Inferior parietal cortex (tissue), 1 donor: Measurements from ENCODE around the gene NPL.
A peak's percentile ranks its signal among the peaks of the same experiment; 100 is the strongest.

Source experiments
- DNase-seq: peaks from one replicate; pipeline ENCODE4 v3.0.0-alpha.2; 2016; ENCODE audit errors: extremely low spot score

Gene NPL

GRCh38 chr1:182778862-182779261 is 10.7 kb upstream of the NPL start:
- DNase-seq = no peak

DNA sequence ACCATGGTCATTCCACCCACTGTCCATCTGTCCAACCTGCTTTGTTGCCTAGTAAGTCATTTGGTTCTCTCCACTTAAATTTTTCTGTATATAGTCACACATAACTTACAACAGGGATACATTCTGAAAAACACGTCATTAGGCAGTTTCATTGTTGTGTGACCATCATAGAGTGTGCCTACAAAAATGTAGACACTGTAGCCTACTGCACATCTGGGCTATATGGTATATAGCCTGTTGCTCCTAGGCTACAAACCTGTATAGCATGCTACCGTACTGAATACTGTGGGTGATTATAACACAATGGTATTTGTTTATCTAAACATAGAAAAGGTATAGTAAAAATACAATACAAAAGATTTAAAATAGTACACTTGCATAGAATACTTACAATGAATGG is 10.0 kb upstream of the NPL start:
- no peak for DNase-seq

GRCh38 chr1:182781841-182782586 is 7.6 kb upstream of the NPL start:
- DNase-seq = peak; percentile 77

DNA sequence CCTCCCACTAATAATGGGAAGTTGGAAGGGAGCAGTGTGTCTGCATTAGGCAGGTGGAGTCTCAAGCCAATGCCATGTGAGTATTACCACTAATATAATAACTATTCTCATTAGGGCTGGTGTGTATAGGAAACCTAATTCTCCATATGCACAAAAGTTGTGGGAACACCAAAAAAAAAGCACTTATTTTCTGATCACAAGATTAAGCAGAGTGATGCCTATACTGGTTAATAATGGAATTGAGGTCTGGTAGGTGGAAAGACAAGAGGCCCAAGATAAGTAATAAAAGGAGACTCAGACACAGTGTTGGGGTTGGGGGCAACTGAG is 7.0 kb upstream of the NPL start:
- no peak for DNase-seq

DNA sequence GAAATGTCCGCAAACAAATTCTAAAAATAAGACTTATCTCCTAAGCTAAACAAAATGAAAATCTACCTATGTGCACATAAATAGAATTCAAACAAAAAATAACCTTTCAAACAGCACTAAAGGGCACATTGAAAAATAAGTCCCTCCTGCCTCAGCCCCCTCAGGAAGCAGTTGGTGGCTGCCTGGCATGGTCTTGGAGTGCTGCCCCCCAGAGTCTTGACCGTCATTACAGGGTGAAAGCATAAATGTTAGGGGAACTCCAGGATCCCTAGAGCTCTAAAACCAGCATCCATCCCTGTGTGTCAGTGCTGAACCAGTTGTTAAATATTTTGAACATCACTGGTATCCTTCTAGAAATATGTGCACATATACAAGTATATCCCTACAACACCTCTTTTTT is 6.5 kb upstream of the NPL start:
- no peak for DNase-seq

GRCh38 chr1:182784556-182785171 is 4.9 kb upstream of the NPL start:
- peak; percentile 83 for DNase-seq

GRCh38 chr1:182785181-182785580 is 4.4 kb upstream of the NPL start:
- no peak for DNase-seq

- DNase-seq = peak; percentile 74
Measured at GRCh38 chr1:182786223-182786994, 3.2 kb upstream of the NPL start.

- DNase-seq = no peak
Measured at GRCh38 chr1:182786995-182787324, 2.6 kb upstream of the NPL start.

- DNase-seq = peak; percentile 38
Measured at GRCh38 chr1:182791281-182792179, 2.0 kb downstream of the NPL start.

DNA sequence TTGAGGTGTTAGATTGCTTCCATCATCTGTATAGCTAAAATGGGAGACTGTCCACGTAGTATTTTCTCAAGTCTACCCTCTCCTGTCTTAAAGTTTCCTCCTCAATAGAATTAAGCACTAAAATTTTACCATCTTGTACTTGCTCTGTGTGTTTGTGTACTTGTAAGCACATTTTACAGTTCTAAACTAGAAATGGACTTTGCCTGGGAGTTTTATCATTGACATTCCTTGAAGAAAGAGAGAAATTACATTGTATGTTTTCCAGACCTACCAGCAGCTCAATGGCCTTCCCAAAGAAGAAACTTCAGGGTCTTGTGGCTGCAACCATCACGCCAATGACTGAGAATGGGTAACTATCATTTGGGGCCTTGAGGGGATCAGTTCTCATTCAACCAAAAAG is 4.5 kb downstream of the NPL start:
- no peak for DNase-seq

- no peak for DNase-seq
Measured at GRCh38 chr1:182794676-182795201, 5.2 kb downstream of the NPL start.

- DNase-seq = peak; percentile 48
Measured at GRCh38 chr1:182795563-182796228, 6.1 kb downstream of the NPL start.

DNA sequence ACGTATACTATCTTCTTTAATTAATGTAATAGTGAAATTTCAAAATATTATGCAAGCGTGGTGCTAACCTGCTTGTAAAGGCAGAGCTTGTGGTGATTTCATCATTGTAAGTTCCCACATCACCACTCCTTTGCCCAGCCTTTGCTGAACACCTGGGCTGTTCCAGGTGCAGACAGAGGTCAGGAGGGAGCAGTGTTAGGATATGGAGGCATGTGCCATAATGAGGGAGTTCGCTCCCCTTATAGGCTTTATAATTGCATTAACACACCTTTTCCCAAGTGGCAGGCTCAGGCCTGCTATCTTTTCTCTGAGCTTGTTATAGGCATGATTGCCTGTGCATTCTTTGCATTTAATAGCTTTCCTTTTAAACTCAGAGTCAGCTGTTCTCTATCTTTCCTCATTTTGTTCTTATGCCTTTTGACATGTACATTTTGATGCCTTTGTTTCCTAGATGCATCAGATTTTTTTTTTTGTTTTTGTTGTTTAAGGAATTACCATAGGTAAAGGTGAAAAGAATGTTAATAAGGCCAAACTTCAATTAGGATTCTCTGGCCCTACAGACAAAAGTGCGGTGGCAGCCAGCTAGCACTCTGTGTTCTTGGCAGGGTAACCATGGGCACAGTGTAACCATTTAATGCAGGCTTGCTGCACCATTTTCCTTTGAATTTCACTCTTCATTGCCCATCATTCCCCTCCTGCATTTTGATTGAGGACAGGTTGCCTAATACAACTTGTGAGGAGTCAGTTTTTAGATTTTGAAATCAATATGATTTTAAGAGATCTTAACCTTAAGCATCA is 12.6 kb downstream of the NPL start:
- DNase-seq = no peak

- DNase-seq = no peak
Measured at GRCh38 chr1:182803846-182804245, 14.3 kb downstream of the NPL start.

DNA sequence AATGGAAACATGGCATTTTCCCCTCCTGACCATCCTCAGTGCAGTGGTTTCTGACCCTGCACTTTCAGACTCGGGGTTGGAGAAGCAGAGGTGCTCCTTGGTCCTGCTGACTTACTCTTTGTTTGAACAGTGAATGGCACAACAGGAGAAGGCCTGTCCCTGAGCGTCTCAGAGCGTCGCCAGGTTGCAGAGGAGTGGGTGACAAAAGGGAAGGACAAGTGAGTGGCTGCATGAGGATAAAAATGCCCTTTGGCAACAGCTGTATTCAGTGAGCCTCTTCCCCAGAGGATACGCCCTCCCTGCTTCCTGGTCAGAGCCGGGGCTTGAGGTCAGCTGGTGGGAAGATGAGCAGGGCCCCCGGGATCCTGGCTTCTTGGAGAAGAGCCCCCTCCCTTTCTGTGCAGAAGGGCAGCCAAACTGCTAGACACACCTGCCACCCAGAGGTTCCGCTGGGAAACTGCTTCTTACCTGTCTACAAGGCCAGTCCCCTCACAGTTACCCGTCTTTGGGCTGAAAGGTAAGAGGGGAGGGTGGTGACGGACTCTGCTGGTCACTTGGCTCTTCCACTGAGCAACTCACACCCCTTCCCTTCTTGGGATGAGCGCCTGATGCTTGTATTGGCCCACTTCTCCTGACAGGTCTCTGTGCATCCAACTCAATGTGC is 16.6 kb downstream of the NPL start:
- no peak for DNase-seq

DNA sequence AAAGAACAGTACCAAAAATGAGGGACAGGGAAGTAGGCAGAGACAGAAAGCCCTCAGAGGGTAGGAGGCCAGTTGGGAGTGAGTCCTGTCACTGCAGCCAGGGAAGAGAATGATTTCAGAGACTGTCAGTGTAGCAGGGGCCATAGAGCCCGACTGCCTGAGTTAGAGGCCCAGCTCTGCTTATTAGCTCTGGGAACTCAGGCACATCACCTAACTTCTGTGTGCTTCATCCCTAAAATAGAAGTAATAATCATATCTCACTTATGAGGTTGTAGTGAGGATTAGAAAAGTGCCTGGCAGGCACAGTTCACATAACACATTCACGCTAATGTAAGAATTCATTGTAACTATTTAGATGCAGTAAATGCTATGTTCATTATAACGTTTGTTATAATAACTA is 18.3 kb downstream of the NPL start:
- no peak for DNase-seq

DNA sequence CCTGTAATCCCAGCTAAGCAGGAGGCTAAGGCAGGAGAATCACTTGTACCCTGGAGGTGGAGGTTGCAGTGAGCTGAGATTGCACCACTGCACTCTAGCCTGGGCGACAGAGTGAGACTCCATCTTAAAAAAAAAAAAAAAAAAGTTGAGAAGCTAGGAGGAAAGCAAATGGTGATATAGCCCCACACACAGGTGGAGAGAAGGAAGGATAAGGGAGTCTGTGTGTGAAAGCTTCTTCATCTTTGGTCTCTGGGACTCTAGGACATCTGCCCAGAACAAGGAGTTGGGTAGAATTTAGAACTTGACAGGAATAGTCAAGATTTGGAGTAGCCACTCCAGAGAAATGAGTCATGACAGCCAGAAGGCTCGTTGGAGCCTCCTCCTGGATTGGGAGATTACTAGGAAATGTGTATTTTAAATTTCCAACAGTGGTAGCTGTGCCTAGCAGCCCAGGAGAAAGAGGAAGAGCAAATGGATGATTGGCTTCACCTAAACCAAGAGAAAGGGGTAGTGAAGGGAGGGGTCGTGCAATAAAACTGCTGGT is 19.9 kb downstream of the NPL start:
- no peak for DNase-seq

DNA sequence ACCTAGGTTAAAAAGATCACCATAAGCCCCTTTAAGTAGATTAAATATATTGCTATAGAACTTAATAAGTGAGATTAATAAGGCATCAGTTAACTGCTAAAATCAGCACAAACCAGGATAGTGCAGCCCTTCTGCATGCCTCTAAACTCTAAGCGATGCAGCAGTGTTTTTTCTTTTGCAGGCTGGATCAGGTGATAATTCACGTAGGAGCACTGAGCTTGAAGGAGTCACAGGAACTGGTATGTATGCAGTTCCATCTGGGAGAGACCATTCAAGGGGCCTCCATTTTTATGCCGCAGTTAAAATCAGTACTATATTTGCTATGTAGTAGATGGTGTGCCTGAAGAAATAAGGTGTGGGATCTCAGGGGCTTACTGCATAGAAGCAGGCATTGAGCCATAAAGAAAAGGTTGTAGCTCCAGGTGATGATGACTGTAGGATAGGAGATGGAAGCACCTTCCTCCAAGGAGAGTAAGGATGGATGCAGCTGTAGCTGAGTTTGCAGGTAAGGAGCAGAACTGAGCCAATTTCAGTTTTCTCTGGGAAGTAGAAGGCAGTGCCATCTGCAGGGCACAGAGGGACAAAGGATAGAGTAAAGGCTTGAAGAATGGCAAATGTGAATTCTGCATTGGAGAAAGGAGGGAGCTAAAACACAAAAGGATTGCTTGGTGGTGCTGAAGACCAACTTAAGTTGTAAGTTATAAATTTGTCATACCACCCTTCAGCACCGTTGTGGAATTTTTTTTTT is 22.6 kb downstream of the NPL start:
- no peak for DNase-seq
